ENCODE measurements around the gene ONECUT1. TPM values are rescaled to one million over a fixed set of nuclear protein-coding genes. Genes with fewer than 3 reads are reported as not detected.
A peak's percentile ranks its signal among the peaks of the same experiment; 100 is the strongest.

ONECUT1 gene
- total RNA-seq, 1 donor from 2014 or later = not detected

GRCh38 chr15:52789008-52789600, 1.0 kb downstream of the ONECUT1 start:
- no peaks in the 10 kb centered on the region for H3K36me3 ChIP-seq

GRCh38 chr15:52788099-52788986, 1.8 kb downstream of the ONECUT1 start:
- Histone ChIP-seq H3K9me3 (no peaks in the 10 kb centered on the region), H3K4me3 (no peak overlapping the region), H3K36me3 (no peaks in the 10 kb centered on the region), H3K4me1 (peaks cover 31% of the 10 kb centered on the region), H3K27ac (no peak overlapping the region), H3K27me3 (peaks cover 90% of the 10 kb centered on the region)
- ATAC-seq = no peak
- no peak for DNase-seq
- TF ChIP-seq CTCF (IDR thresholded peaks at IDR 0.05) = no peak
- intact Hi-C loops (cut with DNase I) = no loop called here

More at GRCh38 chr15:52789008-52789600, 1.0 kb downstream of the ONECUT1 start:
- no peak for ATAC-seq
- no peak for TF ChIP-seq CTCF (IDR thresholded peaks at IDR 0.05)
- Histone ChIP-seq H3K27me3 (peaks cover 89% of the 10 kb centered on the region), H3K27ac (no peak overlapping the region), H3K4me1 (peaks cover 24% of the 10 kb centered on the region), H3K9me3 (no peaks in the 10 kb centered on the region), H3K4me3 (peak overlapping the region; percentile 52)
- no peak for DNase-seq
- intact Hi-C loops (cut with DNase I) = no loop called here

GRCh38 chr15:52787549-52788098, 2.5 kb downstream of the ONECUT1 start:
- H3K27ac ChIP-seq = no peak overlapping the region
- ATAC-seq (no peak), DNase-seq (no peak)
- no peaks in the 10 kb centered on the region for H3K36me3 ChIP-seq
- no peak for TF ChIP-seq CTCF (IDR thresholded peaks at IDR 0.05)
- no peaks in the 10 kb centered on the region for H3K9me3 ChIP-seq
- peaks cover 34% of the 10 kb centered on the region for H3K4me1 ChIP-seq
- intact Hi-C loops (cut with DNase I) = no loop called here
- H3K4me3 ChIP-seq = no peak overlapping the region
- peaks cover 92% of the 10 kb centered on the region for H3K27me3 ChIP-seq

- no peak for ATAC-seq
- Histone ChIP-seq H3K36me3 (no peaks in the 10 kb centered on the region), H3K4me3 (no peak overlapping the region), H3K27ac (no peak overlapping the region), H3K27me3 (peaks cover 92% of the 10 kb centered on the region), H3K4me1 (peaks cover 34% of the 10 kb centered on the region), H3K9me3 (no peaks in the 10 kb centered on the region)
- TF ChIP-seq CTCF (IDR thresholded peaks at IDR 0.05) = no peak
- intact Hi-C loops (cut with DNase I) = no loop called here
- DNase-seq = no peak
These were observed 3.0 kb downstream of the ONECUT1 start for GRCh38 chr15:52787123-52787503.

- Histone ChIP-seq H3K36me3 (no peaks in the 10 kb centered on the region), H3K9me3 (no peaks in the 10 kb centered on the region), H3K27ac (no peak overlapping the region), H3K4me3 (no peak overlapping the region), H3K4me1 (peaks cover 34% of the 10 kb centered on the region), H3K27me3 (peaks cover 92% of the 10 kb centered on the region)
- no peak for TF ChIP-seq CTCF (IDR thresholded peaks at IDR 0.05)
- DNase-seq = no peak
- intact Hi-C loops (cut with DNase I) = no loop called here
- no peak for ATAC-seq
These were observed 3.6 kb downstream of the ONECUT1 start for GRCh38 chr15:52786436-52787122.
